ENCODE measurements around the gene CYFIP2. TPM values are rescaled to one million over a fixed set of nuclear protein-coding genes. Genes with fewer than 3 reads are reported as not detected.

Gene CYFIP2
- polyA plus RNA-seq, 1 donor (not counting 4 experiments of a cell fraction or from before 2014, with no cell fraction given) = 0.62 TPM

GRCh38 chr5:157381746-157382145, 115.8 kb downstream of the CYFIP2 start:
- no peak overlapping the region for H3K27ac ChIP-seq (ENCODE audit: control insufficient read depth, insufficient read depth, low read length)
- no peaks in the 10 kb centered on the region for H3K9me3 ChIP-seq (ENCODE audit: control insufficient read depth, low read depth, low read length)
- no peaks in the 10 kb centered on the region for H3K9me1 ChIP-seq (ENCODE audit: control insufficient read depth, extremely low read depth, insufficient read depth, low read length)
- no peak for TF ChIP-seq EZH2 (IDR thresholded peaks at IDR 0.05; ENCODE audit: low read length)
- no peak for TF ChIP-seq CTCF (optimal IDR thresholded peaks at IDR 0.05 in 1 of 3, IDR thresholded peaks at IDR 0.05 in 1 of 3, conservative IDR thresholded peaks at IDR 0.05 in 1 of 3; ENCODE audit: extremely low read depth in 1 of 3, insufficient read depth in 2 of 3, low read length in 3 of 3)
- dilution Hi-C loops (cut with MboI; ENCODE audit: extremely low pct_ligation_motif_present, low sequenced_read_pairs) = no loop called here
- no peaks in the 10 kb centered on the region for H4K20me1 ChIP-seq (ENCODE audit: control insufficient read depth, extremely low read depth, insufficient read depth, low read length)
- no peaks in the 10 kb centered on the region for H3K27me3 ChIP-seq (ENCODE audit: control insufficient read depth, extremely low read depth, insufficient read depth, low read length)
- FAIRE-seq = no peak
- H3K79me2 ChIP-seq (ENCODE audit: control insufficient read depth, insufficient read depth, low read length) = no peaks in the 10 kb centered on the region
- no peaks in the 10 kb centered on the region for H3K36me3 ChIP-seq (ENCODE audit: control insufficient read depth in 2 of 2, extremely low read depth in 1 of 2, insufficient read depth in 2 of 2, low read length in 2 of 2)
- no peak overlapping the region for H3K9ac ChIP-seq (ENCODE audit: control insufficient read depth, extremely low read depth, insufficient read depth, low read length)
- no peak for DNase-seq (ENCODE audit: low read depth, low spot score)
- H3K4me3 ChIP-seq (ENCODE audit: control insufficient read depth in 2 of 3, extremely low read depth in 1 of 3, insufficient read depth in 2 of 3, low read depth in 1 of 3, low read length in 3 of 3) = no peak overlapping the region
- H2AFZ ChIP-seq (ENCODE audit: control insufficient read depth, low read length) = no peak overlapping the region
- H3K4me2 ChIP-seq (ENCODE audit: control insufficient read depth, extremely low read depth, insufficient read depth, low read depth, low read length) = no peak overlapping the region
- H3K4me1 ChIP-seq (ENCODE audit: control insufficient read depth, extremely low read depth, insufficient read depth, low read length) = peaks cover 7% of the 10 kb centered on the region

- H4K20me1 ChIP-seq (ENCODE audit: control insufficient read depth, extremely low read depth, insufficient read depth, low read length) = no peaks in the 10 kb centered on the region
- no peaks in the 10 kb centered on the region for H3K9me3 ChIP-seq (ENCODE audit: control insufficient read depth, low read depth, low read length)
- H3K4me2 ChIP-seq (ENCODE audit: control insufficient read depth, extremely low read depth, insufficient read depth, low read depth, low read length) = no peak overlapping the region
- H3K79me2 ChIP-seq (ENCODE audit: control insufficient read depth, insufficient read depth, low read length) = no peaks in the 10 kb centered on the region
- H3K4me3 ChIP-seq (ENCODE audit: control insufficient read depth in 2 of 3, extremely low read depth in 1 of 3, insufficient read depth in 2 of 3, low read depth in 1 of 3, low read length in 3 of 3) = no peak overlapping the region
- FAIRE-seq (no peak), DNase-seq (ENCODE audit: low read depth, low spot score) (no peak)
- H3K9me1 ChIP-seq (ENCODE audit: control insufficient read depth, extremely low read depth, insufficient read depth, low read length) = no peaks in the 10 kb centered on the region
- TF ChIP-seq CTCF (optimal IDR thresholded peaks at IDR 0.05 in 1 of 3, IDR thresholded peaks at IDR 0.05 in 1 of 3, conservative IDR thresholded peaks at IDR 0.05 in 1 of 3; ENCODE audit: extremely low read depth in 1 of 3, insufficient read depth in 2 of 3, low read length in 3 of 3) (no peak), EZH2 (IDR thresholded peaks at IDR 0.05; ENCODE audit: low read length) (no peak)
- no peak overlapping the region for H3K27ac ChIP-seq (ENCODE audit: control insufficient read depth, insufficient read depth, low read length)
- H2AFZ ChIP-seq (ENCODE audit: control insufficient read depth, low read length) = no peak overlapping the region
- H3K36me3 ChIP-seq (ENCODE audit: control insufficient read depth in 2 of 2, extremely low read depth in 1 of 2, insufficient read depth in 2 of 2, low read length in 2 of 2) = no peaks in the 10 kb centered on the region
- H3K27me3 ChIP-seq (ENCODE audit: control insufficient read depth, extremely low read depth, insufficient read depth, low read length) = no peaks in the 10 kb centered on the region
- H3K9ac ChIP-seq (ENCODE audit: control insufficient read depth, extremely low read depth, insufficient read depth, low read length) = no peak overlapping the region
- dilution Hi-C loops (cut with MboI; ENCODE audit: extremely low pct_ligation_motif_present, low sequenced_read_pairs) = no loop called here
- H3K4me1 ChIP-seq (ENCODE audit: control insufficient read depth, extremely low read depth, insufficient read depth, low read length) = peaks cover 18% of the 10 kb centered on the region
These were observed 117.3 kb downstream of the CYFIP2 start for GRCh38 chr5:157382996-157383800.
